Adrenal gland (tissue), 5 donors: ENCODE data around the gene ITGA3.

Experiments
- CTCF ChIP-seq, 6 experiments: fragments of 450-650 bp in 4 of 6; fragments of 200-600 bp in 2 of 6; sonication (generic) in 1 of 6; IDR thresholded peaks; 1 replicate in 5 of 6; 2 replicates in 1 of 6; pipeline versions ENCODE4 v1.5.1 to v1.8.0; 2016 to 2021; ENCODE audit warnings: antibody characterized with exemption in 6 of 6, mild to moderate bottlenecking in 2 of 6, moderate library complexity in 1 of 6
- POLR2A ChIP-seq, 2 donors: fragments of 450-650 bp; IDR thresholded peaks; one replicate each; pipeline ENCODE4 v1.6.1; 2017; ENCODE audit warnings: antibody characterized with exemption in 2 of 2, mild to moderate bottlenecking in 2 of 2, moderate library complexity in 1 of 2
- donor health status: DM: no; HTN: no; CAD: no.

GRCh38 chr17:50123649-50124349, 67.9 kb downstream of the ITGA3 start:
- TF ChIP-seq POLR2A (IDR thresholded peaks at IDR 0.05), result no peak
- TF ChIP-seq CTCF (IDR thresholded peaks at IDR 0.05), result no peak
